GM19397 (cell line): ENCODE measurements around the gene SPATA2.
"Not testable (repeated sequence)": the region's sequence is repeated elsewhere in the genome, so short reads cannot be mapped to it uniquely, and the experiment has no call there.

Experiments
- ATAC-seq: cut with Tn5 transposase; IDR thresholded peaks from one replicate; pipeline ENCODE4 v1.9.1; 2021; ENCODE audit warnings: mild to moderate bottlenecking, moderate library complexity; ENCODE audit not compliant: unreplicated experiment

The SPATA2 gene

GRCh38 chr20:49906101-49906604 is 9.2 kb downstream of the SPATA2 start:
- no peak for ATAC-seq

GRCh38 chr20:49905415-49906091 is 9.8 kb downstream of the SPATA2 start:
- ATAC-seq, result no peak

DNA sequence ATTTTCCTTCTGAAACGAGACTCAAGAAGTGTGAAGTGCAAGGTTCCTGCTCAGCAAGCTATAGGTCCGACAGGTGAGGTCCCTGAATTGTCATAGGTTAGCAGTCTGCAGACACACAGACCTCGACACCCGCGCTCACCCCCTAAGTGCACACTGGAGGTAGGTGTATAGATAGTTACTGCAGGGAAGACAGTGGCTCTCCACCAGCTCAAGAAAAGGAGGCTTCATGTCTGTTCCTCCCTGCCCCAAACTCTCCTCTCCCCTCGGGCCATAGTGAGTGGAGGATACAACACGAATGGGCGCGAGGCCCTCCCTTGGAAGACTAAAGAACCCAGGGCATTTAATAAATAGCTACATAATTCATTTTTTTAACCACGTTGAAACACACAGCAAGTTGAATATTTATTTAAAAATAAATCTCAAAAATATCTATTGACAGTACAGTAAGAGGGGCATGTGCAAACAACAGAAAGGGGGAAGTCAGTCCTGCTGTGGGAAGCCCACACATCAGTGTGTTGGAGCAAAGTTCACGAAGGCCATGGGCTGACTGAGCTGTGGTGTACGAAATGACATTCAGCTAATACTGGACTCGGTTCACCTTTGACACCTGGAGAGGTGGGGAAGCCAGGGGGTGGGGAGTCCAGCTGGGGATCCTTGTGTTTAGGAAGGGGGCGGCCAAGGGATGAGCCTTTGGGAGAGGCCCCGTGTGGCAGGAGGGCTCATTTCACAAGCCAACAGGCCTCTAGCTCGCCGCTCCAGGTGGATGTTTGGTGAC is 10.7 kb downstream of the SPATA2 start:
- ATAC-seq, result no peak

DNA sequence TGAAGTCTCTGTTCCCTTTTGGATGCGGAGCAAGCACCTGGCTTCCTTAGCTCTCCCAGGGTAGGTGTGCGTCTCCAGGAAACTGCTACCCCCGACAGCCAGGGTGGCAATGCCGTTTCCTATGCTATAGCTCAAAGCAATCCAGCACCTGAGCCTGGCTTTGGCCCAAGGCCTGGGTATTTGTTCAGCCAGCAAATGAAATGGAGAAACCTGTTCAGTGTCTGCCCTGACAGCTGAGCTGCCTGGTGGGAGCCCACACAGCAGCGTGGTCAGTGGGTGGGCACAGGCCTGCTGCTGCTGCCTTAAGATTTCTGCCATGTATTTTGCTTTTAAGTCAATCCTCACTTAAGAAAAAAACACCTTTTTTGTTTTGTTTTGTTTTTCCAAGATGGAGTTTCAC is 13.7 kb downstream of the SPATA2 start:
- ATAC-seq, result no peak

DNA sequence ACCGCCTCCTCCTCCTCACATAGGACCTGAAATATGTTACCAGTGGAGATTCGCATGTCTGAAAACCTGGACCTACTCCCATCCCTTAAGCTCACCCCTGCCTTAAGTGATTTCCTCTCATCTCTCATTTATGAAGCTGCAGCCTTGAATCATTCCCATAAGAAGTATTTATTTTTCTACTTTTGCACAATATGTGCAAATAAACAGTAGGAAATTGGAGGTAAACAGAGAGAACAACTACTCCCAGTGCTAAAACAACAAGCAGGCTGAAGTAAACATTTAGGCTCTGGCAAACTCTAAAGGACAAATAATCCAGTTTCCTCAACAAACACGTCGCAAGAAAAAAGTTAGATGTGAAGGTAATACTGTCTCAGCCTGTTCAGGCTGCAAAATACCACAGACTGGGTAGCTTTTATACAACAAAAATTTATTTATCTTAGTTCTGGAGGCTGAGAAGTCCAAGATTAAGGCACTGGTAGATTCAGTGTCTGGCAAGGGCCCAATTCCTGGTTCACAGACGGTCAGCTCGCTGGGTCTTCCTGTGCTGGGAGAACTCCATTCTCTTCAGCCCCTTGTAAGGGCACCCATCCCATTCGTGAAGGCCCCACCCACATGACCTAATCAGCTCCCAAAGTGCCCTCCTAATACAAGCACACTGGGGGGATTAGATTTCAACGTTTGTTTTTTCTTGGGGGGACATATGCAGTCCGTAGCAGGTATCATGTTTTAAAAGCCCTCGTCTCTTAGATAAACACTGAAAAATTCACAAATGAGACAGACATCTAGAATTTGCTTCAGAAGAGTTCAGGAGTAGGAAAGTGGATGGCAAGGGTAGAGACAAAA is 15.6 kb downstream of the SPATA2 start:
- no peak for ATAC-seq

DNA sequence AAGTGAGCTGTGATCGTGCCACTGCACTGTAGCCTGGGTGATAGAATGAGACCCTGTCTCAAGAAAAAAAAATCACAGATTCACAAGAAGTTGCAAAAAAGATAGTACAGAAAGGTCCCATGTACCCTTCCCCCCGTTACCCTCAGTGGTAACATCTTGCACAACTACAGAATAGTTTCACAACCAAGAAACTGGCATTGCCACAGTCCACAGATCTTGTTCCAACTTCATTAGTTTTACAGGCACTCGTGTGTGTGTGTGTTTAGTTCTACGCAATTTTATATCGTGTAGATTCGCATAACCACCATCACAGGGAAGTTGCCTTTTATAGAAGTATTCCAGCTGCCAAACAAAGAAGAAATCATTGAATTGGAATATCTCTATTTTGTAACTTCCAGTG is 19.1 kb downstream of the SPATA2 start:
- ATAC-seq, result no peak

GRCh38 chr20:49895474-49896093 is 19.7 kb downstream of the SPATA2 start:
- not testable (repeated sequence) for ATAC-seq

- ATAC-seq, result no peak
Measured at GRCh38 chr20:49894073-49894470, 21.3 kb downstream of the SPATA2 start.

DNA sequence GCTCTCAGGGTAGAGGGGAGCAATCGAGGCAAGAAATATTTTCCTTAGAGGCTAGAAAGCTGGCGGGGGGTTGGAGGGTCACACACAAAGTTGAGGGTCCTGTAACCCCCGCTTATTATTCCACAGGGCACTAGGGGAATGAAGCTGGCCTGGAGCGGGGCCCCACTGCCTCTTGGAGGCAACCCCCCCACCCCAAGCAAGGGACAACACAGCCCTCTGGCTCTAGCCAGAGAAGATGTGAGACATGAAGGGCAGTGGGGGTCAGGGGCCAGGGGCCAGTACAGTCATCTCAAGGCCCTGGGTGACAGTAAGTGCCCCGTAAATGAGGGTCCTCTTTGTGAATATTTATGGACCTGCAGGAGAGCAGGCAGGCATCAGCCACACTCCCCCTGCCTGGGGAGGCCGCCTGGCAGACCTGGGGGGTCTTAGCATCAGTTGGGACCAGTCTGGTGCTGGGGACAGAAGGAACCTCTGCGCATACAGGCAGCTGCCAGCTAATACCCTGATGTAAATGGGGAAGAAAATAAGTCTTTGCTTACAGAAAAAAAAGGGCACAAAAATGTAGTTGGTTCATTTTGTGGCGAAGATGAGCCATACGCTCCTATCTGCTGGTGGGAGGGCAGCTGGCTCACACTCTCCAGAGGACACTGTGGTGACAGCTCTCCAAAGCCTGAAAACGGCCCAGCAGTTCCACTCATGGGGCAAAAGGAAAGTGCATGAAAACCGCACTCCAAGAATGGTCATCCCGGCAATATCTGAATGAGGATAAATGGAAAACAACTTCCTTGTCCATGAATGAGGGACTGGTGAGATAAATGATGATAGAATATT is 21.9 kb downstream of the SPATA2 start:
- ATAC-seq, result no peak

- ATAC-seq, result no peak
Measured at GRCh38 chr20:49892817-49893216, 22.5 kb downstream of the SPATA2 start.

DNA sequence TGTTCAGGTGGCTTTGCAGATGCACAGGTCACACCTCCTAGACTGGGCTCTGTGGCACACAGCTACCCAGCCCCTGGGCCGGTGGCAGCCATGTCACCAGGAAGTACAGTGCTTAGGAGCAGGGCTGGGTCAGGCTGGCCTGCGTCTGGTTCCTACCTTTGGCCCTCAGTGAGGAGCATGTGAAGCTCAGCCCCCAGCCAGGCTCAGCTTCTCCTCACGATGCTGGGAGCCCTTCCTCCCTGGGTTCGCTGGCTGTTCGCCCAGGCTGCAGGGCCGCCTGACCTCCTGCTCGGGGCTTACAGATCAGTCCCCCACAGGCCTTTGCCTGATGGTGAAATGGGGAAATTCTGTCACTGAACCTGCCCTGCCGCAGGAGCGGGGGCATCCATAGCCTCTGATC is 23.1 kb downstream of the SPATA2 start:
- no peak for ATAC-seq

DNA sequence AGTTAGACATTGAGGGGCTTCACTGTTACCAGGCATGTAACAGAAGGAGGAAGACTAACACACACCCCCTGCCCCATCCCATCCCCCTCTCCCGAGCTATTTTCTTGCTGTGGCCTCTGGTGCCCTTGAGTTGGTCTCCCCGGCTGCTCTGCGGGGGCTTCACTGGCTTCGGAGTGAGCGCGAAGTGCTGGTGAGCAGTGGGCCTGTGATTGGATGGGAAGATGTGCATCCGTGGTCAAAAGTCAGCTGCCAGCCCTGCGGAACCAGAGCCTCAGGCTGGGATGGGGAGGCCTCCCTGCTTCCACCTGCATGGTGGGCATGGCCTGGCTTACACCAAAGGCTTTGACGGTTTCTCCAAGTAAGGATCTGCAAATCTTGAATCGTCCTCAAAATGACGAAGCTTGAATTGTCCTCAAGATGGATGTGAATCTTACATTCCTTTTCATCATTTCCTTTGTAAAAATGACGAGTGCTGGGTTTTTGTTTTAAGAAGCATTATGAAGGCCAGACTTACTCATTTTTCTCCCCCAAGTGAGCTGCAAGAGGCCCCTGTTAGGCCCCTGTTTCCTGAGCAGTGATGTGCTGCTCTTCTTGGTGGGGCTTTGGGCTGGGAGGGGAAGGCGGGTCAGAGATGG is 23.7 kb downstream of the SPATA2 start:
- ATAC-seq, result no peak

DNA sequence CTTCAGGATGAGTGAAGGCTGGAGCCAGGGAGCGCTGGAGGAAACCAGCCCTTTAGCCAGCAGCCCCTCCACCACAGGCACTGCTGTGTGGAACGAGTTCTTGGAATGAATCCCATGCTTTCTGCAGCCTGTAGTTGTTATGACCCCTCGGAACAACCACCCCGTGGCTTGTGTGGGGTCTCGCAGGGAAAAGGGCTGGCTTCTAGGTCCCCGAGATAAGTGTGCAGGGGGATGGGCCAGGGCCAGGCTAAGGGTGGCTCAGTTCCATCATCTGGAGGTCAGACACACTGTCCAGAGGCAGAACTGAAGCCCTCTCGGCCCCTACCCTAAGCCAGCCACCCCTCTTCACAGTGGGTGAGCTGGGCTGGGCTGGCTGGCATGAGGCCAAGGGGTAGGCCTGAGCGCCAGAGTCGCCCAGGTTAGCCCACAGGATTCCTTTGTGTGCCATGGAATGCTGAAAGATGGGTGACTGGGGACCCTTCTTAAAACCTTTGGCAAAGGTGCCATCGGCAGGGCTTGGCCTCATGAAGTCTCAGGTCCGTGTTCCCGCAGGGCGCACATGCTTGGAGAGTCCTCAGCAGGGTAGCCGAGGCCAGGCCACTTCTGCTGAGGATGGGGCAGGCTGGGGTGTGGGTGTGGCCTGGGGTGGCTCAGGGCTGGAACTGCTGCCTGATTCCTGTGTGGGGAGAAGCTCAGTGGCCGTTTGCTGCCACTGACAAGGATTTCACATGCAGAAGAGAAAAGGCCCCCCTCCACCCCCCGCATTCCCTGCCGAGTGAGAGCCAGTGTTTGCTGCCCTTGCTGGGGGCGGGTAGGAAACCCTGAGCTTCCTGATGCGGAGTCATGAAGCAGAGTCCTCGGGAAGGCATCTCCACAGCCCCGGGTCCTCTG is 24.6 kb downstream of the SPATA2 start:
- no peak for ATAC-seq

DNA sequence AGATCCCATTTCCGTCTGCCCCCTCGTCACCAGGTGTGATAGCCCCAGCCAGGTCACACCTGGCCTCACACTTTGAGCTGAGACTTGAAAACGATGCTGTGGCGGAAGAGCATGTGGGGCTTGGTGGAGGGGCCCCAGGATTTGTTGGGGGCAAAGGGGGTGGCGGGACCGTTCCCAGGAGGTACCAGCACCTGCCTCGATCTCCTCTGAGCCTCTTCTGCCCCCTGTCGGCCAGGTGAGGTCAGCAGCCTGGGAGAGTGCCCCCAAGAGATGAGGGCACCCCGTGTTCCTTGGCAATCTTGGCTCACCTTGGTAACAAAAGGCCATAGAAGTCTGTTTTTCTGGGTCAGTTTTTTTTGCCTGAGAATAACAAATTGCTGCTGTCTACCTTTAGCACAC is 25.4 kb downstream of the SPATA2 start:
- ATAC-seq, result no peak

DNA sequence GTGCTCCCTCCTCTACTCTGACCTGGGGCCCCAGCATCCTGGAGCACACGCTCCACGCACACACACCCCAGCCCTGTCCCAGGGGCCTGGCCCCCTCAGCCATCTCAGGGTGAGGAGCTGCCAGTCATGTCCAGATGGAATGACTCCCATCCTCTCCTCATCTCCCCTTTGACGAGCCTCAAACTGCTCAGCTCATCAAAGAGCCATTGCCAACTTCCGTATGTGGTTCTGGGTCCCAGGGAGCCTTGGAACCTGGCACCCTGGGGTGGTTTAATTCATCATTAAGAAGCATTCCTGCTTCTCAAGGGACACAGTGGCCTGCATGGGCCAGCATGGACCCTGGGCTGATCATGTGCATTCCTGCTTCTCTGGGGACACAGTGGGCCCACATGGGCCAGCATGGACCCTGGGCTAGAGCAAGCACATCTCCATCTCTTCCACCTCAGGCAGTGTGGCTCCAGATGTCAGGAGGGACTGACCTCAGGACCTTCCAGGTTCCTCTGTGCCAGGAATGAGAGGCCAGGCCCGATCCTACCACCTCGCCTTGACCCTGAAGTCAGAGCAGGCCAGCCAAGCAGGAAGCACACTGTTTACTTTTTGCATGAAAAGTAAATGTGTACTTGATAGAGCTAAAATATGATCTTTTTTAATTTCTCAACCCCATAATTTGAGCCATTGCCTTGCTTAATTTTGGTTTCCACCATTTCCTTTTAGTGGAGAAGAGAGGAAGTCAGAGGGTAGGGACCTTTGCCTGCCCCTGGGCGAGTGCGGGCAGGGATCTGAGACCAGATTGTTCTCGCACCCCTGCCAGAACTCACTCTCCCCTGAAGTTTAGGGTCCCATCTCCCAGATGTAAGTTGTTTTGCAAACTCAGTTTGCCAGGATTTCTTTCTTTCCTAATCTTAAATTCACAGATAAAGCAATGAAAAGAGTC is 26.1 kb downstream of the SPATA2 start:
- no peak for ATAC-seq

DNA sequence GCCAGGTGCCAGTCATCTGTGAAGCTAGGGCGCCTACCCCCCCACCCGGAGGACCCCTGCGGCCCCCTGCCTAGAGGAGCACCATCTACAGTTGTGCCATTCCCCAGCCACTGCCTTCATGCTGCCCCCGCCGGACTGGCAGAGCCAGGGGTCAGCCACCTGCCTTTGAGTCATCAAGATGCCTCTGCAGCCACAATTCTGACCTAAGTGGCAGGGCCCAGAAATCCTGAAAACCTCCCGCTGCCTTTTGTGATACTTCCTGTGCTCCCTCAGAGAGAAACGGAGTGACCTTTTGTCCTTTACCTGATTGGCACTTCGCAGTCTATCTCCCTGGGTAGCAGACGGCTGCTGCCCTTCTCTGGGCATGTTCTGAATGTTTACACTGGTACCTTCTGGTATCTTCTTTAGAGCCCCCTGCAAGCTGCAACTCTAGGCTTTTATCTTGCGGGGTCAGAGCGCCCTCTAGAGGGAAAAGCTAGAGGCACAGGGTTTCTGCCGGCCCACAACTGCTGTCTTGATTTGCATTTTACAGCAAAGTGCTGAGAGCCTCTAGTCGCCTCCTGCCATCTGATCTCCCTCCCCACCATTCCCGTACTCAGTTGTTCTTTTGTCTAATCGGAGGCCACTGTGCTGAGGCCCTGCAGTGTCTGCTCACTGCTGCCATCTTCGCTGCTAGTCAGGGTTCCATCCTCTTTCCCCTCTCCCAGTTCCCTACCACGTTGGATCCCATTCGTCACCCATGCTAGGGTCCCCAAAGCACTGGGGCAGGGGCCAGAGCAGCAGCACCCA is 26.9 kb downstream of the SPATA2 start:
- no peak for ATAC-seq
